Stimulated activated CD8-positive, alpha-beta memory T cell treated with anti-CD3 and anti-CD28 coated beads, Interleukin-4, amount 100 ng/mL, for 1 hour (primary cell): ENCODE measurements around the gene CES1.
"Not testable (repeated sequence)": the region's sequence is repeated elsewhere in the genome, so short reads cannot be mapped to it uniquely, and the experiment has no call there.

Experiments
- DNase-seq, 2 donors: peaks; one replicate each; pipeline ENCODE4 v3.0.0-alpha.2; 2020; ENCODE audit warnings: low read depth in 2 of 2, low spot score in 1 of 2

CES1 gene

GRCh38 chr16:55792934-55793374 is 39.9 kb downstream of the CES1 start:
- not testable (repeated sequence) for DNase-seq

GRCh38 chr16:55791512-55791911 is 41.4 kb downstream of the CES1 start:
- not testable (repeated sequence) for DNase-seq

GRCh38 chr16:55790240-55790639 is 42.7 kb downstream of the CES1 start:
- not testable (repeated sequence) for DNase-seq

- DNase-seq = not testable (repeated sequence)
Measured at GRCh38 chr16:55782793-55783091, 50.2 kb downstream of the CES1 start.

- not testable (repeated sequence) for DNase-seq
Measured at GRCh38 chr16:55782091-55782792, 50.7 kb downstream of the CES1 start.

GRCh38 chr16:55781456-55781855 is 51.4 kb downstream of the CES1 start:
- DNase-seq = not testable (repeated sequence)

- DNase-seq = not testable (repeated sequence)
Measured at GRCh38 chr16:55780095-55780407, 52.8 kb downstream of the CES1 start.

- DNase-seq = no peak
Measured at GRCh38 chr16:55779402-55780094, 53.3 kb downstream of the CES1 start.

- no peak for DNase-seq
Measured at GRCh38 chr16:55778757-55779156, 54.1 kb downstream of the CES1 start.

GRCh38 chr16:55775857-55776256 is 57.0 kb downstream of the CES1 start:
- no peak for DNase-seq

GRCh38 chr16:55773859-55774549 is 58.9 kb downstream of the CES1 start:
- no peak for DNase-seq

- DNase-seq = no peak
Measured at GRCh38 chr16:55765161-55765560, 67.7 kb downstream of the CES1 start.

- no peak for DNase-seq
Measured at GRCh38 chr16:55760310-55761001, 72.4 kb downstream of the CES1 start.

- not testable (repeated sequence) for DNase-seq
Measured at GRCh38 chr16:55759965-55760309, 73.0 kb downstream of the CES1 start.

- not testable (repeated sequence) for DNase-seq
Measured at GRCh38 chr16:55757595-55758527, 75.0 kb downstream of the CES1 start.

GRCh38 chr16:55756963-55757362 is 75.9 kb downstream of the CES1 start:
- no peak for DNase-seq

GRCh38 chr16:55754056-55754455 is 78.8 kb downstream of the CES1 start:
- DNase-seq = no peak

GRCh38 chr16:55753145-55753631 is 79.7 kb downstream of the CES1 start:
- DNase-seq = not testable (repeated sequence)
